PC-9 (cell line): ENCODE data around the gene PACSIN1. TPM values are rescaled to one million over a fixed set of nuclear protein-coding genes. Genes with fewer than 3 reads are reported as not detected.

Source experiments
- BruUV-seq: library from RNA; stranded (reverse); fragments of 400-500 nt; replicated peaks from 2 replicates; lab custom pipeline; 2021; lab: Mats Ljungman, UMichigan
- CTCF ChIA-PET: fragments of 300-600 bp; sonication (Branson Sonifier 250); formaldehyde crosslinking; loops from one replicate; lab custom pipeline; 2022; ENCODE audit warnings: antibody characterized with exemption; lab: Charles Lee
- POLR2A ChIA-PET: fragments of 300-600 bp; sonication (Branson Sonifier 250); formaldehyde crosslinking; loops from one replicate; lab custom pipeline; 2022; ENCODE audit warnings: antibody characterized with exemption; ENCODE audit not compliant: unreplicated experiment; lab: Charles Lee
- DNase-seq, 2 experiments: peaks; one replicate each; pipeline versions ENCODE4 v3.0.0 to v3.0.0-alpha.2; 2015 to 2022; ENCODE audit warnings: mixed read lengths in 1 of 2
- H2AFZ ChIP-seq: fragments of 200-600 bp; sonication (generic); 2 replicates; pipeline ENCODE4 v1.8.1; 2017; ENCODE audit warnings: antibody characterized with exemption
- H3F3A ChIP-seq: fragments of 200-600 bp; sonication (generic); 2 replicates; pipeline ENCODE4 v1.8.1; 2017; ENCODE audit warnings: antibody characterized with exemption, mild to moderate bottlenecking, low read depth; ENCODE audit not compliant: insufficient read depth
- H3K27ac ChIP-seq: fragments of 200-600 bp; sonication (generic); 2 replicates; pipeline ENCODE4 v1.6.1; 2016; ENCODE audit warnings: mixed run types
- H3K27me3 ChIP-seq: fragments of 200-600 bp; sonication (generic); 2 replicates; pipeline ENCODE4 v1.6.1; 2016; ENCODE audit warnings: low read depth, mixed run types; ENCODE audit not compliant: insufficient read depth
- H3K36me3 ChIP-seq: fragments of 200-600 bp; sonication (generic); 2 replicates; pipeline ENCODE4 v1.6.1; 2016; ENCODE audit warnings: low read depth, mixed run types
- H3K4me1 ChIP-seq: fragments of 200-600 bp; sonication (generic); replicated peaks from 2 replicates; pipeline ENCODE4 v1.6.1; 2016; ENCODE audit warnings: mixed run types; ENCODE audit not compliant: insufficient read depth
- H3K4me2 ChIP-seq: fragments of 200-600 bp; sonication (generic); 2 replicates; pipeline ENCODE4 v1.6.1; 2017; ENCODE audit warnings: mixed run types
- H3K4me3 ChIP-seq: fragments of 200-600 bp; sonication (generic); 2 replicates; pipeline ENCODE4 v1.6.1; 2016; ENCODE audit warnings: mixed run types
- H3K79me2 ChIP-seq: fragments of 200-600 bp; sonication (generic); 2 replicates; pipeline ENCODE4 v1.6.1; 2017; ENCODE audit warnings: low read depth, mixed run types
- H3K9me2 ChIP-seq: fragments of 200-600 bp; sonication (generic); 2 replicates; pipeline ENCODE4 v1.8.1; 2017; ENCODE audit warnings: mild to moderate bottlenecking; ENCODE audit not compliant: insufficient read depth
- H3K9me3 ChIP-seq: fragments of 200-600 bp; sonication (generic); 2 replicates; pipeline ENCODE4 v1.8.1; 2016; ENCODE audit warnings: low read depth; ENCODE audit not compliant: insufficient read depth
- H4K20me1 ChIP-seq: fragments of 200-600 bp; sonication (generic); 2 replicates; pipeline ENCODE4 v1.8.1; 2017; ENCODE audit not compliant: insufficient read depth
- CTCF ChIP-seq: fragments of 200-600 bp; sonication (generic); conservative IDR thresholded peaks from 2 replicates; pipeline ENCODE4 v1.6.1; 2017; ENCODE audit warnings: mixed run types, antibody characterized with exemption, mild to moderate bottlenecking, moderate library complexity
- EZH2 ChIP-seq: fragments of 200-600 bp; sonication (generic); IDR thresholded peaks from 2 replicates; pipeline ENCODE4 v1.8.0; 2017; ENCODE audit warnings: antibody characterized with exemption, low read depth
- intact Hi-C: fragments of 100-400 bp; cut with micrococcal nuclease; formaldehyde crosslinking; loops from one replicate; pipeline ENCODE4 v1.10.0; 2022; ENCODE audit not compliant: unreplicated experiment
- total RNA-seq: library from RNA; stranded (reverse); gene quantifications from 2 replicates; pipeline ENCODE4 v1.2.3, GENCODE V29; 2021

PACSIN1 gene
- total RNA-seq, 1 experiment from 2014 or later: 5.0 TPM

GRCh38 chr6:34551720-34552119 lies 85.8 kb downstream of the PACSIN1 start:
- intact Hi-C loops: no loop called here
- Histone ChIP-seq H3K27me3 (no peaks in the 10 kb centered on the region), H3K9me3 (no peaks in the 10 kb centered on the region), H3F3A (peaks cover 6% of the 10 kb centered on the region; the same call in 1 of the 2 replicates), H2AFZ (no peak overlapping the region), H3K79me2 (no peaks in the 10 kb centered on the region), H3K4me2 (no peak overlapping the region), H4K20me1 (no peaks in the 10 kb centered on the region), H3K4me3 (no peak overlapping the region), H3K36me3 (no peaks in the 10 kb centered on the region), H3K9me2 (no peaks in the 10 kb centered on the region), H3K4me1 (peaks cover 60% of the 10 kb centered on the region), H3K27ac (no peak overlapping the region)
- DNase-seq: no peak
- CTCF ChIA-PET: no interaction called here
- no peak for TF ChIP-seq CTCF
- TF ChIP-seq EZH2: no peak
- POLR2A ChIA-PET: no interaction called here
- BruUV-seq: no TSS peak

DNA sequence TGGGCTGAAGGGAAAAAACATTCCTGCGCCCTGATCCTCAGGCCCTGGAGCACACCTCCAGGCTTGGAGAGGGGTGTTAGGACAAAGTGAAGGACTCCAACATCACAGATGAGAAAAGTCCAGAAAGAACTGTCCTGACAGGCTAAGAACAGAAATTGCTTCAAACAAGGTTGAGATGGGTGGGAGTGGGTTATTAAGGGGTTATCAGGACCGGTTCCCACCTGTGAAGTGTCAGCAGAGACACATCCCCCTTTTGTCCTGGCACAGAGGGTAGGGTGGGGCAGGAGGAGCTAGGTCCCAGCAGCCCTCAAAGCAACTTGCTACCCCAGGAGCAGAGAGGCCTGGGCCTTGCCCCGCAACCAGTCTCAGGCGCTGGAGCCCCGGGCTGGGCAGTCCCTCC lies 86.7 kb downstream of the PACSIN1 start:
- H3K36me3 ChIP-seq: no peaks in the 10 kb centered on the region
- peaks cover 52% of the 10 kb centered on the region for H3K4me1 ChIP-seq
- no peaks in the 10 kb centered on the region for H3K79me2 ChIP-seq
- H3K4me2 ChIP-seq: peak overlapping the region; percentile 43
- intact Hi-C loops: no loop called here
- H3K27ac ChIP-seq: no peak overlapping the region
- H4K20me1 ChIP-seq: no peaks in the 10 kb centered on the region
- no peak for DNase-seq
- no TSS peak for BruUV-seq
- TF ChIP-seq EZH2 (no peak), CTCF (no peak)
- no peaks in the 10 kb centered on the region for H3K9me3 ChIP-seq
- no peak overlapping the region for H3K4me3 ChIP-seq
- H3F3A ChIP-seq: peaks cover 6% of the 10 kb centered on the region; the same call in 1 of the 2 replicates
- no peaks in the 10 kb centered on the region for H3K27me3 ChIP-seq
- POLR2A ChIA-PET: no interaction called here
- CTCF ChIA-PET: no interaction called here
- no peaks in the 10 kb centered on the region for H3K9me2 ChIP-seq
- H2AFZ ChIP-seq: no peak overlapping the region

DNA sequence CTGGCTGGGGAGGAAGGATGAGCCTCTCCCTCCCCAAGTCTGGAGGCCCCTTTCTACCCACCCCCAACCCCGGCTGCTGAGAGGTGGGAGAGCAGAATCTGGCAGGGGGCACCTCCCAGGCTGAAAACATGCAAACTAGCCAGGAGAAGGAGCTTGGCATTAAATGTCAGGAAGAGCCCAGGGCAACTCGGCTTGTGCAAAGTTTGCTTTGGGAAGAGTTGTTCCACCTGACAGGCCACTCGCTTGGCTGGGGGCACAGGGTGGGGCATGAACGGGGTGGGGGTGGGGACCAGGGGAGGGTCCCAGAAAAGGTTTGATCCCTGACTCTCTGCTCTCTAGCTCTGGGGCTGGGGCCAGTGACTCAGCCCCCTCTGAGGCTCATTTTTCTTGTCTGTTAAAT lies 87.3 kb downstream of the PACSIN1 start:
- Histone ChIP-seq H3K9me2 (no peaks in the 10 kb centered on the region), H3K36me3 (no peaks in the 10 kb centered on the region), H3K9me3 (peaks cover under 1% of the 10 kb centered on the region; the same call in 1 of the 2 replicates), H3K4me1 (peaks cover 47% of the 10 kb centered on the region), H3K27ac (no peak overlapping the region), H4K20me1 (no peaks in the 10 kb centered on the region), H3K27me3 (no peaks in the 10 kb centered on the region), H3F3A (peaks cover 6% of the 10 kb centered on the region; the same call in 1 of the 2 replicates), H3K4me3 (no peak overlapping the region), H2AFZ (no peak overlapping the region), H3K4me2 (peak overlapping the region; percentile 49), H3K79me2 (no peaks in the 10 kb centered on the region)
- peak in 1 of 2 experiments; percentile 29 for DNase-seq
- BruUV-seq: no TSS peak
- POLR2A ChIA-PET: no interaction called here
- intact Hi-C loops: no loop called here
- no peak for TF ChIP-seq CTCF
- no peak for TF ChIP-seq EZH2
- CTCF ChIA-PET: no interaction called here
